ENCODE measurements around the gene MAML3.

Gene MAML3

GRCh38 chr4:139887376-139887802 is 266.6 kb downstream of the MAML3 start:
- no peak for DNase-seq

- DNase-seq = no peak
These were observed 267.2 kb downstream of the MAML3 start for GRCh38 chr4:139886798-139887197.

GRCh38 chr4:139884438-139884837 is 269.5 kb downstream of the MAML3 start:
- DNase-seq = no peak

DNA sequence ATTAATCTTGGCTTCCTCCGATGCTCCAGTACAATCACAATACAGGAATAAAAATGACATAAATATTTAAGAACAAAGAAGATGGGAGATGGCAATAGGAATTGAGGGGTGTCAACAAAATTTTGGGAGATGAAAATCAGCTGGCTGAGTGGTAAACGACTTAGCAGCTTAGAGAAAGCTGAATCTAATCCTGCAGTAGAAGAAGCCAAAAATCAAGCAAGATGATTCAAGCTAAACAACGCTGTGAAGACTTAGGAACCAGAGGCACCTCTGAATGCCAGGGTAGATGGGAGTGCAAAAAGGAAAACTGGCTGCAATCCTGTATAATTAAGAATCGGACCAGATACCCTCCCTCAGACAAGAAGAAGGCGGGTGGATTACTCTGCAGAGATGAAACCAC is 273.1 kb downstream of the MAML3 start:
- DNase-seq = no peak

DNA sequence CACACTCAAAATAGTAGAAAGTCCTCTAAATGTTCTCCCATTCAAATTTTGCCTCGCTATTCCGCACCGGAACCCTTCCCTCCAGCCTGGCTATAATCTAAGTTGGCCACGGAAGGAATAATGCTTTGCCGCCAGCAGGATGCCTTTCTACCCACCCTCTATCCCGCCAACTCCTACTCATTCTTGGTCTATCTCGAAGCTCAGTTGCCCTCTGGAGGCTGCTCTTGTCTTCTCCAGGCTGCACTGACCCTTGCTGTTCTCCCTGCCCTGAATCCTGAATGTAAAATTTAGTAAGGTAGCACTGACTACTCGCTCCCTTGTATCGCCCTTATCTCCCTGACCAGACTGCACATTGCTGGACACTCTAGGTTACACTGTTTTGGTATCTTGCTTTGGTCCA is 275.9 kb downstream of the MAML3 start:
- no peak for DNase-seq

DNA sequence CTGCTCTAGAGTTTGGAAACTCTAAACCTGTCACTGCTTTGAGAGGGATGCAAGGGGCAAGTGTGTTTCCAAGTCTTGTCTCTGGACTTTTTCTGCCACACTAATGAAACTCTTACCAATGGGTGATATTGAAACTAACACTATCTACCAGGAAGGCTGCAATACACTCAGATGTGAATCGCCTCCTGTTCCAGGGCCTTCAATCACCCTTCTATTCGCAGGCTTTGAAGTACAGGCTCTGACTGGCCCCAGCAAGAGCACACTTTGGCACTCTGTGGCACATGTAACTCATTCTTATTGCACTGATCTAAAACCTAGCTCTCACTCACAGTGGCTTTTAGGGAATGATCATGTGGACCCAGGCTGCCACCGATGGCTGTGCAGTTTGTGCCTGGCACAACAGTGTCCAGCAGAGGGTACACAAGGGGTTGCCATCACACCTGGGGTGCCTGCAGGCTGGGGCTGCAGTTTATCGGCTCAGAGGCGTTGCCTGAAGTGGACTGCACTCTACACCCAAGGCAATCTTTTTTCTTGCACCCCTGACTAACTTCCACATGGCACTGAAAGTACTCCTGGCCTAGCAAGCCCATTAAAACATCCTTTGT is 277.5 kb downstream of the MAML3 start:
- DNase-seq = peak; percentile 65

DNA sequence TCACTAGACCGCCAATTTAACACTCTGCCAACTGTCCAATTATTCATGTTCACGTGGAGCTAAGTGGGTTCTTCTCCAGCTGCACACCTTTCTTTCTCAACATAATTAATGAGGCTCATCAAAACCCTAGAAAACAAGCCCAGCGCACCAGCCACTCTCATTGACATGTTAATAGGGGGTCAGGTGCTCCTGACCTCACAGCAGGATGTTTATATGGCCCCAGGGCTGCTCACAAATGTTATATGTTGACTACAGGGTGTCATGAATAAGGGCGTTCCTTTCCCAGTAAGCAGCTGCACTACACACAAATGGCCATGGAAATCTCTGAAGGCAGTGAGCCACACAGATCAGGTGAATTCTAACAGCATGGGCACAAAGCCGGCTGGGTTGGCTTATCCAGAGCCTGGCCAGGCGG is 278.6 kb downstream of the MAML3 start:
- DNase-seq = no peak

- DNase-seq = peak; percentile 45
These were observed 280.7 kb downstream of the MAML3 start for GRCh38 chr4:139873111-139873860.

DNA sequence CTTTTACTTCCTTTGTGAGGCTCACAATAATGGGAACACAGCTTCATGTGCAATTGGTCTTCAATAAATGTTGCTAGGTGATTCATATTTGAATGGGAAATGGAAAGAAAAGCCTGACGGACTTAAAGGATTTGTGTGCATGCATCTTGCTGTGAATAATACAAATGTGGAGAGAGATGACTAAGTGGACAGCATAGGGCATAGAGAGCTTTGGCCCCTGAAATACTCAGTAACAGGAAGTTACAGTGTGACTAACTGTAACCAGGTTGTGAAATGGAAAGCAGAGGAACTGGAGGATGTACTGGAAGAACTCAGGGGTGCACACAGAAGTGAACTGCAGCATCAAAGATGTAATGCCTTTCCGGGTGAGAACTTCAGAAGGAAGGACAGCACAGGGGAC is 281.7 kb downstream of the MAML3 start:
- DNase-seq = peak; percentile 67

DNA sequence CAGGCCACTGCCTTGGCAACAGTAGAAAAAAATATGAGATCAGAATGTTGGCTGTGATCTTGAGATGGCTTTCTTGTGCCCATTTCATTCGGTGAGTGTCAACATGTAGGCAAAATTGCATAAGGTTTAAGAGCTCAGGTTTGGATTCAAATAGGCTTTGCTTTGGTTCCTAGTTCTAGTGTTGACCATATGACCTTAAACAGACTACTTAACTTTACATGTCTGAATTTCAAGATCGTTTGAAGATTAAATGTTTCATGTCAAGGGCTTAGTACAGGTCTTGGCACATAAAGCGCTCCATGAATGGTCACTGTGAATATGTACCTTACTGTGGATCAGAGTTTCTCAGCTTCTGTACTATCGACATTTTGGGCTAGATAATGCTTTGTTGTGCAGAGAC is 284.2 kb downstream of the MAML3 start:
- DNase-seq = no peak

GRCh38 chr4:139866276-139866962 is 287.6 kb downstream of the MAML3 start:
- DNase-seq = no peak

GRCh38 chr4:139865537-139865936 is 288.4 kb downstream of the MAML3 start:
- no peak for DNase-seq

GRCh38 chr4:139863531-139863930 is 290.5 kb downstream of the MAML3 start:
- no peak for DNase-seq

DNA sequence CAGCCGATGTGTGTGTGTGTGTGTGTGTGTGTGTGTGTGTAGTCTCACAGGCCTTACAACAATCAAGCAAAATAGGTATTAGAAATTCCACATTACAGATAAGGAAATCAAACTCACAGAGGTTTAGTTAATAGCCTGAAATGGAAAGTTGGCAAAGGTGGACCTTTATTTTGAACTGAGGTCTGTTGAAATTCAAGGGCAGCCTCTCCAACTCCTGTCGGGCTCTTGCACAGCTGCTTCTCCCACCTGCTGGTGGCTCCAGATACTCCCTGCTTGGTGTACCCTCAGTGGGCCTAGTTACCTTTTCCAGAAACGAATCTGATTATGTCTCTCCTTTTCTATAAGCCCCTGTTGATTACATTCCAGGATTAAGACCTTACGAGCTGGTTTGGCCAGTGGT is 292.5 kb downstream of the MAML3 start:
- DNase-seq = no peak

DNA sequence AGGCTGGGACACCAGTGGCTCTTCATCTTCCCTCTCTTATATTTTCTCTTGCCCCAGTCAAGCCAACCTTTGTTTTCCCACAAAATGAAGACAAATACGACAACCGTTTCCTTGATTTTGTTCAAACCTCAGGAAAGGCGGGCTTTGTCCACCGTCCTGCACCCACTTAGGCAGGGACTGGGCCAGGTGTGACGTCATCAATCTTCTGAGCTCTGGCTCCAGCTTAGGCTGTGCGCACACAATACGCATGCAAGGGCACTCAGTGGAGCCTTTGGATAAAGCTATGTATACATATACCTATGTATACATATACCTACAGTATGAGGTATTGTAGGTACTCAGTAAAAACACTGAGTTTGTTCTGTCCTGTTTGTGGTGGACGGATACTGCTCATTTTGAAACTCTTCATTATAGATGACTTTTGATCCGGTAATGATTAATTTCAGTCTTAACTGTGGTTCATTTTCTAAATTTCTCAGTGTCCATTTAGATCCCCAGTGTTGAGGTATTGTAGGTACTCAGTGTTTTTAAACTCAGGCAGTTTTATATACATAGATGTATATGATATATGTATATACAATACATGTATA is 293.5 kb downstream of the MAML3 start:
- DNase-seq = peak; percentile 49

- DNase-seq = no peak
These were observed 294.1 kb downstream of the MAML3 start for GRCh38 chr4:139859876-139860275.

DNA sequence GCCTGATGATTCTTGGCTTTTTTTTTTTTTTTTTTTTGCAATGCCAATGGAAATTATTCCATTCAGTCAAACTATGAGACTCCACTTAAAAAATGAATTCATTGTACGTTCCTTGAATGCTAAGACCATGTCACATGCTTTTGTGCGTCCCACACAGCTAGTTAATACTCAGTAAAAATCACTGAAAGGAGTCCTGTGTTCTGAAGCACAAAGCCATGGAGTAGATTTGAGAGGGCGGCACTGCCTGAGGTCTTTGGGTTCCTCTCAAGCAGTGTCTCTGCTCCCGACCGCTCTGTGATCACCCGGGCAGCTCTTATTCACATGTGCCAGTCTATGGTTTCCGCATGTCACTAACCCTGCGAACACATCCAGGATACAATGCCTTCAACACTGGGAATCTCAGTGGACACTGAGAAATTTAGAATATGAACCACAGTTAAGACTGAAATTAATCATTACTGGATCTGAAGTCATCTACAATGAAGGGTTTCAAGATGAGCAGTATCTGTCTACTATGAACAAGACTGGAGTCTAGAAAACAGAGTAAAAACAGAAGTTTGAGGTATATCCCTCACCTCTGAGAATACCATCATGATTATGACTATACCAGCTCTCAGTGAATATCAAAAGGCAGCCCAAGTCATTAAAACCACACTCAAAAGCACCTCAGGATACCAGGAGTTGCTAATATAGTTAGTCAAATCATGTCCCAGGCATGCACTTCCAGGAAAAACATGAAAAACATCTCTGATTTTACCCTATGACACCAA is 295.4 kb downstream of the MAML3 start:
- peak; percentile 93 for DNase-seq

DNA sequence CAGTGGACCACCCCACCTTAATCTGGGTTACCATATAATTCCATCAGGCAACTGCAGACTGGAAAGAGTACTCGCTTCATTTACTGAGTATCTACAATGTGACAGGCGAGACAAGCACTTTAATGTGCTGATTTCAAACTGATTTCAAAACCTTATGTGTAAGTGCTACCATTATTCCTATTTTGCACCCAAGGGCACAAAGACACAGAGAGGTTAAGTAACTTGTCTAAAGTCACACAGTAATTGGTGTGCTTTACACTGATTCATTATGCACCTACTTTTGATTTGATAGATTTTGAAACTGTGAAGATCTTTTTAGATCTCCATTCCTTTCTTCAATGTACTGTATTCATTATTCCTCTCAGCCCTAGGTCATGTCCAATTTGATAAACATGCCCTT is 296.0 kb downstream of the MAML3 start:
- DNase-seq = peak; percentile 36

- DNase-seq = peak; percentile 39
These were observed 297.0 kb downstream of the MAML3 start for GRCh38 chr4:139857021-139857420.

DNA sequence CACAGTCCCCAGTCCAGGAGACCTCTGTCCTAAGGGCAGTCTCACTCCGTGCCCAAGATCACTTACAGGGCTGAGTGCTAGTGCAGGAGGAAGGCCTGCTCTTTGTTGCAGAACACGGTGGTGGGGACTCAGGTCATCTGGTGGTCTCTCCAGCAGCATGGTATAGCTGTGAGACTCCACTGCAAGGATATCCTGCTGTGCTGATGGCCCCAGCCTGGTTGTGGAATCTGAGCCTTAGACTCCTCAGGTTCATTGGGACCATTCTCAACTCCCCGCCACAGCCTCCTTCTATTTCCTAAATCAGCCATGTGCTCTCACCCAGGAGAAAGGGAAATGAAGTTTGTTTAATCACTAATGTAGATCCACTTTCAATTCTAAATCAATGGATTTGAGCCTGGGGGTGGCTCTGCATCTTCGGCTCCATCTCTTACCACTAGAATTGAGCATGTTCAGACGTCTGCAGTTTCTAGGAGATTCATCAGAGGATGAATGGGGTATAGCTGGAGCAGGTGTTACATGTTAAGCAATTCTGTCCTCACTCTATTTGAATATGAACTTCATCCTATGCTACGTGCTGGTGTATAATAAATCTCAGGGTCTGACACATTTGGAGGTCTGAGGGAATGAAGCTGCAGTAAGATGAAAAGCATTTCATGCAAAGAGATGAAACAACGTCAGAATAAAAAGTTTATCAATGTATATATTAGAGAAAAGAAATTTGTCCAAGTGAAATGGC is 299.1 kb downstream of the MAML3 start:
- DNase-seq = no peak

DNA sequence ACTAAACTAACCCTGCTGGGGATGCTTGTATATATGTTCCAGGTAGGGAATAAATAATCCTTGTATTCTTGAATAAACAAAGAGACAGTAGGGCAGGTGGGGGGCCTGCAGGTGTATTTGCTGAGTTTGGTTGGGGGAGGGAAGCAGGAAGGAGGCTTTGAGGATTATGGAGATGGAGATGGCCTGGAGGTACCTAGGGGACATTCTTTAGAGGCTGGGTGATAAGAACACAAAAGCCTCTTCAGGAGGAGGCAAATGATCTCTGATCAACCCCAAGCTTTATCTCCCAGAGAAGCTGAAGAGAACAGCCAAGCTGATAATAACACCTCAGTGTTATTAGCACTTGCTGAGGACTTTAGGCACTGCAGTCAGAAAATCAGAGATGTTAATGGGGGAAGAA is 300.7 kb downstream of the MAML3 start:
- DNase-seq = no peak

DNA sequence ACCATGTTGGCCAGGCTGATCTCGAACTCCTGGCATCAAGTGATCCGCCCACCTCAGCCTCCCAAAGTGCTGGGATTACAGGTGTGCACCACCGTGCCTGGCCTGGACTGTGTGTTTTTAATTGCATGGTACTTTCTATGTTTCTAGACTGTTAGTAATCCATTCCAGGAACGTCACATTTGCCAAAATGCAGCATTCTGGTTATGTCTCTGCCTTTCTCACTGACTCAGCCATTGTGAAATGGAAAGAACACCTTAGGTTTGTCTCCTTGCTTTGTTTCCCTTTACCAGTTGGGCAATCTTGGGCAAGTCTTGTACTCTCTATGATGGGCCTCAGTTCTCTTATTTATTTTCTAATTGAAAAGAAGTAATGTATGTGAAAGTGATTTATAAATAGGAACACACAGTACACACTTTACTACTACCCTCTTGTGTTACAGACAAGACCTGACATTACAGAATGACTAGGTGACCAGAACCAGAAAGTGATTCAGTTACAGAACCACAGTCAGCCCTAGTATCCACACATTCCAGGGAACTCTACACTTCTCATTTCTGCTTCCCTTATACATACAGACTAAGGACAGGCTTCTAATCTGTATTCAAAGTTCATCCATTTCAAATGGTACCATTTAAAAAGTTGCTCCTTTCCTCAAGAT is 301.2 kb downstream of the MAML3 start:
- DNase-seq = peak; percentile 34

All from activated CD4-positive, alpha-beta T cell treated with anti-CD3 and anti-CD28 coated beads, Interleukin-10, Interleukin-2, amounts not matched to agents 100 ng/mL and 50 ng/mL, durations not matched to agents 16 hours and 8 hours (primary cell).